ENCODE measurements around the gene FAF2.

Gene FAF2

GRCh38 chr5:176517053-176517661 is 69.0 kb downstream of the FAF2 start:
- H3K9ac ChIP-seq: no peak overlapping the region
- no peak overlapping the region for H3K27ac ChIP-seq
- no peak overlapping the region for H3K4me3 ChIP-seq (ENCODE audit: low read depth, low read length)
- no peaks in the 10 kb centered on the region for H3K36me3 ChIP-seq (ENCODE audit: control insufficient read depth, insufficient read depth, low read length)
- H3K9me3 ChIP-seq (ENCODE audit: control insufficient read depth, low read length): no peaks in the 10 kb centered on the region
- H3K79me2 ChIP-seq: no peaks in the 10 kb centered on the region
- no peaks in the 10 kb centered on the region for H3K27me3 ChIP-seq (ENCODE audit: control insufficient read depth, insufficient read depth, low read length)
- TF ChIP-seq, protein P1, sequence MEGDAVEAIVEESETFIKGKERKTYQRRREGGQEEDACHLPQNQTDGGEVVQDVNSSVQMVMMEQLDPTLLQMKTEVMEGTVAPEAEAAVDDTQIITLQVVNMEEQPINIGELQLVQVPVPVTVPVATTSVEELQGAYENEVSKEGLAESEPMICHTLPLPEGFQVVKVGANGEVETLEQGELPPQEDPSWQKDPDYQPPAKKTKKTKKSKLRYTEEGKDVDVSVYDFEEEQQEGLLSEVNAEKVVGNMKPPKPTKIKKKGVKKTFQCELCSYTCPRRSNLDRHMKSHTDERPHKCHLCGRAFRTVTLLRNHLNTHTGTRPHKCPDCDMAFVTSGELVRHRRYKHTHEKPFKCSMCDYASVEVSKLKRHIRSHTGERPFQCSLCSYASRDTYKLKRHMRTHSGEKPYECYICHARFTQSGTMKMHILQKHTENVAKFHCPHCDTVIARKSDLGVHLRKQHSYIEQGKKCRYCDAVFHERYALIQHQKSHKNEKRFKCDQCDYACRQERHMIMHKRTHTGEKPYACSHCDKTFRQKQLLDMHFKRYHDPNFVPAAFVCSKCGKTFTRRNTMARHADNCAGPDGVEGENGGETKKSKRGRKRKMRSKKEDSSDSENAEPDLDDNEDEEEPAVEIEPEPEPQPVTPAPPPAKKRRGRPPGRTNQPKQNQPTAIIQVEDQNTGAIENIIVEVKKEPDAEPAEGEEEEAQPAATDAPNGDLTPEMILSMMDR (IDR thresholded peaks at IDR 0.05): no peak
- H3K4me1 ChIP-seq: no peaks in the 10 kb centered on the region
- H3K4me2 ChIP-seq (ENCODE audit: low read length): no peak overlapping the region
- H2AFZ ChIP-seq: no peak overlapping the region

GRCh38 chr5:176519810-176520720 is 71.9 kb downstream of the FAF2 start:
- H3K4me2 ChIP-seq (ENCODE audit: low read length): no peak overlapping the region
- H3K4me1 ChIP-seq: no peaks in the 10 kb centered on the region
- no peaks in the 10 kb centered on the region for H3K79me2 ChIP-seq
- H3K36me3 ChIP-seq (ENCODE audit: control insufficient read depth, insufficient read depth, low read length): no peaks in the 10 kb centered on the region
- H3K27me3 ChIP-seq (ENCODE audit: control insufficient read depth, insufficient read depth, low read length): no peaks in the 10 kb centered on the region
- H3K9me3 ChIP-seq (ENCODE audit: control insufficient read depth, low read length): no peaks in the 10 kb centered on the region
- no peak overlapping the region for H3K4me3 ChIP-seq (ENCODE audit: low read depth, low read length)
- H3K27ac ChIP-seq: no peak overlapping the region
- H2AFZ ChIP-seq: no peak overlapping the region
- TF ChIP-seq, protein P1 (IDR thresholded peaks at IDR 0.05): no peak
- no peak overlapping the region for H3K9ac ChIP-seq

DNA sequence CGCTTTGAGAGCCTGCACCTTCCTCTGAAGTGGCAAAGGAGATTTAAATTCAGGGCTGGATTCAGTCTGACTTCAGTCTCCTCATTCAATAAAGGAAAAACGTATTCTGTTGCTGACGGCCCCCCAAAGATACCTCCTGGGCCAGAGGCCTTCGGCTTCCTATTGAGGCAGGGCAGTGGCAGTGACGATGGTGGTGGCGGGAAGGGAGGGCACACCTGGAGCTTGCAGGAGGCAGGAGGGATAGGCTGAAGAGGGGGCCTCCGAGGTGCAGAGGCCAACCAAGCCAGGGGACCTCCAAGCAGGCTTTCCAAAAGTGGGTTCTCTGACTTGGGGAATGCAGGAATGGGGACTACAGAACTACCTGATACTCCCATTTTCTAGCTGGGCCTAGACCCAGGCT is 73.1 kb downstream of the FAF2 start:
- no peak overlapping the region for H3K9ac ChIP-seq
- H3K36me3 ChIP-seq (ENCODE audit: control insufficient read depth, insufficient read depth, low read length): no peaks in the 10 kb centered on the region
- H3K4me3 ChIP-seq (ENCODE audit: low read depth, low read length): no peak overlapping the region
- TF ChIP-seq, protein P1 (IDR thresholded peaks at IDR 0.05): no peak
- no peak overlapping the region for H2AFZ ChIP-seq
- no peaks in the 10 kb centered on the region for H3K79me2 ChIP-seq
- no peak overlapping the region for H3K4me2 ChIP-seq (ENCODE audit: low read length)
- no peaks in the 10 kb centered on the region for H3K4me1 ChIP-seq
- H3K9me3 ChIP-seq (ENCODE audit: control insufficient read depth, low read length): no peaks in the 10 kb centered on the region
- no peaks in the 10 kb centered on the region for H3K27me3 ChIP-seq (ENCODE audit: control insufficient read depth, insufficient read depth, low read length)
- H3K27ac ChIP-seq: no peak overlapping the region

GRCh38 chr5:176521699-176522263 is 73.6 kb downstream of the FAF2 start:
- Histone ChIP-seq H3K36me3 (ENCODE audit: control insufficient read depth, insufficient read depth, low read length) (no peaks in the 10 kb centered on the region), H3K4me3 (ENCODE audit: low read depth, low read length) (no peak overlapping the region), H3K4me1 (no peaks in the 10 kb centered on the region), H3K79me2 (no peaks in the 10 kb centered on the region), H3K27me3 (ENCODE audit: control insufficient read depth, insufficient read depth, low read length) (no peaks in the 10 kb centered on the region), H3K9me3 (ENCODE audit: control insufficient read depth, low read length) (no peaks in the 10 kb centered on the region), H3K4me2 (ENCODE audit: low read length) (no peak overlapping the region), H3K9ac (no peak overlapping the region), H3K27ac (no peak overlapping the region), H2AFZ (no peak overlapping the region)
- TF ChIP-seq, protein P1 (IDR thresholded peaks at IDR 0.05): no peak

Data from parathyroid adenoma (tissue), 2 donors.